ENCODE data around the gene CHST8. TPM values are rescaled to one million over a fixed set of nuclear protein-coding genes. Genes with fewer than 3 reads are reported as not detected.
A peak's percentile ranks its signal among the peaks of the same experiment; 100 is the strongest.

Gene CHST8, protein sequence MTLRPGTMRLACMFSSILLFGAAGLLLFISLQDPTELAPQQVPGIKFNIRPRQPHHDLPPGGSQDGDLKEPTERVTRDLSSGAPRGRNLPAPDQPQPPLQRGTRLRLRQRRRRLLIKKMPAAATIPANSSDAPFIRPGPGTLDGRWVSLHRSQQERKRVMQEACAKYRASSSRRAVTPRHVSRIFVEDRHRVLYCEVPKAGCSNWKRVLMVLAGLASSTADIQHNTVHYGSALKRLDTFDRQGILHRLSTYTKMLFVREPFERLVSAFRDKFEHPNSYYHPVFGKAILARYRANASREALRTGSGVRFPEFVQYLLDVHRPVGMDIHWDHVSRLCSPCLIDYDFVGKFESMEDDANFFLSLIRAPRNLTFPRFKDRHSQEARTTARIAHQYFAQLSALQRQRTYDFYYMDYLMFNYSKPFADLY
- 1 to 10 TPM; 3.3 to 6.5 TPM for total RNA-seq
- polyA plus RNA-seq (ENCODE audit: insufficient read length in 2 of 2), result 10 to 100 TPM; 14.4 to 17.7 TPM
- long read RNA-seq, donor 1, transcript CHST8-203 (4 exons, 2,133 nt), result major isoform, 5 of 7 reads
- long read RNA-seq, donor 1, partial matches to known transcripts, result 0 of 7 reads
- long read RNA-seq, donor 1, other reads (novel, unspliced or antisense), result 0 of 7 reads
- long read RNA-seq, donor 2, partial matches to known transcripts, result 0 of 2 reads
- long read RNA-seq, donor 2, other reads (novel, unspliced or antisense), result 0 of 2 reads
- long read RNA-seq, donor 3, partial matches to known transcripts, result 0 of 3 reads
- long read RNA-seq, donor 3, other reads (novel, unspliced or antisense), result 0 of 3 reads
- long read RNA-seq, donor 4, result 0 reads

DNA sequence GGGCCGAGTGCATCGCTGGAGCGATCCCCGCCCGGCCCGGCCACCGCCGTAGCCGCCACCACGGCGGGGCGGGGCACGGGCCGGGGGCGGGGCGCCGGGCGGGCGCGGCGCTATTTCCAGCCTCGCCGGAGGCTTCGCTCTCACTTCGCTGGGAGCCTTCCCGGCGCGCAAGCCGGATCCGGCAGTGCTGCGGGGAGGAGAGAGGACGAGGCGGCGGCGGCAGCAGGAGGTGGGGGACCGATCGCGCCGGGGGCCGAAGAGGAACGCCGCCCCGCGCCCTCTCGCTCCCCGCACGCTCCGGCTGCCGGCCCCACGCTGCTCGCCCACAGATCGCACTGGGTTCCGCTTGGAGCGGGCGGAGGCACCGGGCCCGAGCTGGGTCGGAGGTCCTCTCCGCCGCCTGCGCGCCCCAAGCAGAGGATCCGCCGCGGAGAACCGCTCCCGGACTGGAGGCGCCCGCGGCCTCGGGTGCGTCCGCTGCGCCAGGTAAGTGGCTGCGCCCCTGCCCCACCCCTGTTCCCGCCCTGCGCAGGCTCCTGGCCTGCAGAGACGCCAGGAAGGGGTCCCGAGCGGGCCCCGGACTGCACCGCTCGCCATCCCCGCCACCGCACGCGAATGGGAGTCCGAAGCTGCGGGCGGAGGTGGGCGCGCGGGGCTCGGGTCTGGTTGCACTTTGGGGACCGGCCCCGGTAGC is at the start of gene CHST8:
TSS of gene CHST8 (plus strand) at position 143 of the 694 bp plus-strand sequence. CDS start 67,309 bp downstream, outside the sequence.
- WGBS (ENCODE audit: insufficient coverage), result under 1% methylated on average over 96 of the region's 96 CpGs
- Histone ChIP-seq H3K27ac (ENCODE audit: low read depth, low read length) (no peak within 1 kb of the TSS), H3K36me3 (ENCODE audit: control insufficient read depth, insufficient read depth, low read length) (no peaks in the 10 kb centered on the region), H3K4me1 (ENCODE audit: control insufficient read depth, insufficient read depth, low read length) (peaks cover 32% of the 10 kb centered on the region), H3K4me3 (ENCODE audit: low read depth, low read length) (peak within 1 kb of the TSS; percentile 19), H3K9me3 (ENCODE audit: control insufficient read depth, insufficient read depth, low read length) (no peaks in the 10 kb centered on the region), H3K27me3 (ENCODE audit: control insufficient read depth, insufficient read depth, low read length) (peaks cover 50% of the 10 kb centered on the region)
- DNase-seq (ENCODE audit: low read depth in 4 of 6, low spot score in 6 of 6), result peak in 4 of 6 donors; percentile 31 to 87 (median 72)

DNA sequence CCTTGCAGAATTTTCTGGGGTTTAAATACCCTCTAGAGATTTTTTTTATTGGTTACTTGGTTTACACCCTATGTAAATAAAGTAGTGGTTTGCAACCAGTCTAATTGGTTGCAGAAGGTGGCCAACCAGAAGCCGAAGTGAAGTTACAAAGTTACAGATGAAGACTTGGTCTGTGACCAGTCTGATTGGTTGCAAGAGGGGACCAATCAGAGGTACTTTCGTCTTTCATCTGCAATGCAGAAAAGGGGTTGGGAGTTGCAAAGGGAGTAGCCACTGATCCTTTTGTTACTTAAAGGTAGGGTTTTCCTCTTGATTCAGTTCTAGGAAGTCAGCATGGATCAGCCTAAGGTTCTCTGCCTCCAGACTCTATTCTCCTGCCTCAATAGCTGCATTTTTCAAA is 48.8 kb upstream of the CHST8 start:
- no peaks in the 10 kb centered on the region for H3K36me3 ChIP-seq (ENCODE audit: control insufficient read depth, insufficient read depth, low read length)
- no peaks in the 10 kb centered on the region for H3K4me1 ChIP-seq (ENCODE audit: control insufficient read depth, insufficient read depth, low read length)
- no peaks in the 10 kb centered on the region for H3K9me3 ChIP-seq (ENCODE audit: control insufficient read depth, insufficient read depth, low read length)
- peaks cover 2% of the 10 kb centered on the region for H3K27me3 ChIP-seq (ENCODE audit: control insufficient read depth, insufficient read depth, low read length)
- DNase-seq (ENCODE audit: low read depth in 4 of 6, low spot score in 6 of 6), result no peak
- no peak overlapping the region for H3K4me3 ChIP-seq (ENCODE audit: low read depth, low read length)
- 94% methylated on average over 2 of the region's 2 CpGs for WGBS (ENCODE audit: insufficient coverage)
- H3K27ac ChIP-seq (ENCODE audit: low read depth, low read length), result no peak overlapping the region

DNA sequence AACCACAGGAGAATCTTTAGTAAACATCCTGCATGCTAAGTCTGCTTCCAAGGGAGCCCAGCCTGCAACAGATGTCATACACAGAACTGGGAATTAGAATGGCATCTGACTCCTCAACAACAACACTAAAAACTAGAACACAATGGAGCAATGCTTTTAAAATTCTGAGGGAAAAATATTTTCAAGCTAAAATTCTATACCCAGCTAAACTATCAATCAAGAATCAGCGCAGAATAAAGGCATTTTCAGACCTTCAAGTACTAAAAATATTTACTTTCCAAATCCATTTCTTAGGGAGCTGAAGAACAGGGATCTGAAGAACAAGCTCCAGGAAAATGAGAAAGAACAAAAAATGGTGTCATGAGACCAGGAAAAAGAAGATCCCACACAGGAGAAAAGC is 46.9 kb upstream of the CHST8 start:
- no peak for DNase-seq (ENCODE audit: low read depth in 4 of 6, low spot score in 6 of 6)
- no peaks in the 10 kb centered on the region for H3K9me3 ChIP-seq (ENCODE audit: control insufficient read depth, insufficient read depth, low read length)
- no peak overlapping the region for H3K27ac ChIP-seq (ENCODE audit: low read depth, low read length)
- no CpG with 5 or more reads among the region's 1 CpG for WGBS (ENCODE audit: insufficient coverage)
- H3K4me1 ChIP-seq (ENCODE audit: control insufficient read depth, insufficient read depth, low read length), result peaks cover 5% of the 10 kb centered on the region
- H3K36me3 ChIP-seq (ENCODE audit: control insufficient read depth, insufficient read depth, low read length), result no peaks in the 10 kb centered on the region
- no peaks in the 10 kb centered on the region for H3K27me3 ChIP-seq (ENCODE audit: control insufficient read depth, insufficient read depth, low read length)
- H3K4me3 ChIP-seq (ENCODE audit: low read depth, low read length), result no peak overlapping the region

DNA sequence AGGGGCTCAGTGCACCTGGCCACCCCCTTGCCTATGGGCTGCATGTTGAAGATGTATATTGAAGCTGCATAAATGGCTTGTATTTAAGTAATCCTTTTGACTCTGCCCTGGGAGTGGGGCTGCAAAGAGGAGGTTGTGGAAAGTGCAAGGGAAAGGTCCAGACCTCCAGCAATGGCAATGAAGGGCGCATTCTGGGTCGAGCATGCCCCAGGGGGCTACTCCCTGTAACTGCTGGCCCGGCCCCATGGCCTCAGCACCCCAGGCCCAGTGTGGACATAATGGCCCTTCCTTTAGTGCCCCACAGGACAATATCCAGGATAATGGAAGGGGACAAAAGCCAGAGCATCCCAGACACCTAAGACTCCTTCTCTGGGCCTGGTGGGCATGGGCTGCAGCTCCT is 43.1 kb upstream of the CHST8 start:
- Histone ChIP-seq H3K36me3 (ENCODE audit: control insufficient read depth, insufficient read depth, low read length) (no peaks in the 10 kb centered on the region), H3K4me1 (ENCODE audit: control insufficient read depth, insufficient read depth, low read length) (peaks cover 16% of the 10 kb centered on the region), H3K27me3 (ENCODE audit: control insufficient read depth, insufficient read depth, low read length) (no peaks in the 10 kb centered on the region), H3K4me3 (ENCODE audit: low read depth, low read length) (no peak overlapping the region), H3K27ac (ENCODE audit: low read depth, low read length) (no peak overlapping the region), H3K9me3 (ENCODE audit: control insufficient read depth, insufficient read depth, low read length) (no peaks in the 10 kb centered on the region)
- WGBS (ENCODE audit: insufficient coverage), result 60% methylated on average over 1 of the region's 3 CpGs
- DNase-seq (ENCODE audit: low read depth in 4 of 6, low spot score in 6 of 6), result no peak

DNA sequence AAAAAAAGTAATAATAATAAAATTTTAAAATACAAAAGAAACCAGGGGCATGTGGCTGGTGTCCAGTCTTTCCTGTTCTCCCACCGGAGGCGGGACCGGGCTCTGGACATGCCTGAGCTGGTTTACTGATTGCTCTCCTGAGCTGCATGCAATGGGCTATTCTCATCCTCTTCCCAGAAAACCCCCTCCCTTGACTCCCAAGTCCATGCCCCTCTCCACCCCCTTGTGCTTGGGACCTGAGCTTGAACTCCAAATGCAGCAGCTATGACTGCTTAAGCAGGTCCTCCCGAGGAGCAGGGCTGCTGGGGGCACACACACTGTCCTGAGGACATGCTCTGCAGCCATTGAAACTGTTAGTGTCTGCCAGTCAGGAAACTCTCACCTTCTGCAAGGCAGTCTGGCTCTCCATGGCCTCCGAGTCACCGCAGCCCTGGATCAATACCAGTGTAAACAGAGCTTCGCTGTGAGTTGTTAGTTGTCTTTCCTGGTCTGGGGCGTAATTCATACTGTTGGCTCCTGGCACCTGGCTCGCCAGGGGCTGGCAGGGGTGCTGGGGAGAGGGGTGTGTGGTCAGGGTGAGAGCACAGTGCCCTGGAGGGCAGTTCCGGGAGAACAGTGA is 41.6 kb upstream of the CHST8 start:
- no peaks in the 10 kb centered on the region for H3K9me3 ChIP-seq (ENCODE audit: control insufficient read depth, insufficient read depth, low read length)
- peaks cover 16% of the 10 kb centered on the region for H3K4me1 ChIP-seq (ENCODE audit: control insufficient read depth, insufficient read depth, low read length)
- H3K4me3 ChIP-seq (ENCODE audit: low read depth, low read length), result no peak overlapping the region
- 31% methylated on average over 10 of the region's 10 CpGs for WGBS (ENCODE audit: insufficient coverage)
- H3K27me3 ChIP-seq (ENCODE audit: control insufficient read depth, insufficient read depth, low read length), result no peaks in the 10 kb centered on the region
- no peaks in the 10 kb centered on the region for H3K36me3 ChIP-seq (ENCODE audit: control insufficient read depth, insufficient read depth, low read length)
- peak in 2 of 6 donors; percentile 29 to 37 for DNase-seq (ENCODE audit: low read depth in 4 of 6, low spot score in 6 of 6)
- no peak overlapping the region for H3K27ac ChIP-seq (ENCODE audit: low read depth, low read length)

DNA sequence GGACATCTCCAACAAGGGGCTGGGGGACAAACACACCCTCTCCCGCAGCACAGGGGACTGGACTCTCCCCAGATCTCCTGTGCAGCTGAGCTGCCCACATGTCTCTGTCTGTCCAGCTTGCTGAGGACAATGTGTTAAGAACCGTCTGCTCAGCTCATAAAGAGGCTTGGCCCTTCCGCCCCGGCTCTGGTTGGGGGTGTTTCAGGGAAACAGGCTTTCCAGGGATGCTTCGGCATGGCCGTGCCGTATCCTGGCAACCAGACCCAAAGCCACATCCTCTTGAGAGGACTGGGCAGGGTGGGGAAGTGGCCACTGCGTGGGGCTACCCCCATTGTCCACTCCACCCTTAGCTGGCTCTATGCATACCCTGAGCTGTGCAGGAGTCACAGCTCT is 41.1 kb upstream of the CHST8 start:
- Histone ChIP-seq H3K27ac (ENCODE audit: low read depth, low read length) (no peak overlapping the region), H3K4me3 (ENCODE audit: low read depth, low read length) (no peak overlapping the region), H3K27me3 (ENCODE audit: control insufficient read depth, insufficient read depth, low read length) (no peaks in the 10 kb centered on the region), H3K36me3 (ENCODE audit: control insufficient read depth, insufficient read depth, low read length) (no peaks in the 10 kb centered on the region), H3K4me1 (ENCODE audit: control insufficient read depth, insufficient read depth, low read length) (peaks cover 16% of the 10 kb centered on the region), H3K9me3 (ENCODE audit: control insufficient read depth, insufficient read depth, low read length) (no peaks in the 10 kb centered on the region)
- peak in 4 of 6 donors; percentile 48 to 77 (median 64) for DNase-seq (ENCODE audit: low read depth in 4 of 6, low spot score in 6 of 6)
- 23% methylated on average over 2 of the region's 8 CpGs for WGBS (ENCODE audit: insufficient coverage)

DNA sequence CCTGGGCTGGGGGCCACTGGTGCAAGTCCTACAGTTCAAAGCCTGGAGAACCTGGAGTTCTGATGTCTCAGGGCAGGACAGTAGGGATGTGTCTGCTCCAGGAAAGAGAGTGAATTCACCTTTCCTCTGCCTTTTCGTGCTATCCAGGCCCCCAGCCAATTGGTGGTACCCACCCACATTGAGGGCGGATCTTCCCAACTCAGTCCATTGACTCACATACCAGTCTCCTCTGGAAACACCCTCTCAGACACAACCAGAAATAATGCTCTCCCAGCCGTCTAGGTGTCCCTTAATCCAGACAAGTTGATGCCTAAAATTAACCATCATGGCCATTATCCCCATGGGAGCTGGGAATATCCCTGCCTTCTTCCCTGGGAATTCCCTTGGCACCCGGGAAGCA is 38.8 kb upstream of the CHST8 start:
- Histone ChIP-seq H3K9me3 (ENCODE audit: control insufficient read depth, insufficient read depth, low read length) (no peaks in the 10 kb centered on the region), H3K27ac (ENCODE audit: low read depth, low read length) (no peak overlapping the region), H3K36me3 (ENCODE audit: control insufficient read depth, insufficient read depth, low read length) (no peaks in the 10 kb centered on the region), H3K4me3 (ENCODE audit: low read depth, low read length) (no peak overlapping the region), H3K4me1 (ENCODE audit: control insufficient read depth, insufficient read depth, low read length) (peaks cover 16% of the 10 kb centered on the region), H3K27me3 (ENCODE audit: control insufficient read depth, insufficient read depth, low read length) (no peaks in the 10 kb centered on the region)
- WGBS (ENCODE audit: insufficient coverage), result 81% methylated on average over 4 of the region's 4 CpGs
- no peak for DNase-seq (ENCODE audit: low read depth in 4 of 6, low spot score in 6 of 6)

DNA sequence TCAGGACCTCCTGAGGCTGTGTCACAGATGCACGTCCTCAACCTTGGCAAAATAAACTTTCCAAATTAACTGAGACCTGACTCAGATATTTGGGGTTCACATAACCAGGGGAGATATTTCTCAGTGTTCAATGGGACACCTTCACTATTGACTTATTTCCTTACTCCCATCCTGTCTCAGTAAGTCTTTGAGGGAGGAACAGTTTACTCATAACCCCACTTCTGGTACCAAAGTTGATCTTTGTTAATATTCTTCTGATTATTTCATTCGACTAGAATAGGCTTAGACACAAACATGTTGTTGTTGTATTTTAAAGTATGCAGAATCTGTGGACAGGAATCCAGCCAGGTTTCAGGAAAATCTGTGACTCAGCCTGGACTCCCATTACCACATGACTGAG is 34.6 kb upstream of the CHST8 start:
- no peaks in the 10 kb centered on the region for H3K36me3 ChIP-seq (ENCODE audit: control insufficient read depth, insufficient read depth, low read length)
- WGBS (ENCODE audit: insufficient coverage), result no CpG with 5 or more reads among the region's 2 CpGs
- no peaks in the 10 kb centered on the region for H3K4me1 ChIP-seq (ENCODE audit: control insufficient read depth, insufficient read depth, low read length)
- no peaks in the 10 kb centered on the region for H3K27me3 ChIP-seq (ENCODE audit: control insufficient read depth, insufficient read depth, low read length)
- DNase-seq (ENCODE audit: low read depth in 4 of 6, low spot score in 6 of 6), result no peak
- H3K9me3 ChIP-seq (ENCODE audit: control insufficient read depth, insufficient read depth, low read length), result peaks cover 2% of the 10 kb centered on the region
- no peak overlapping the region for H3K4me3 ChIP-seq (ENCODE audit: low read depth, low read length)
- H3K27ac ChIP-seq (ENCODE audit: low read depth, low read length), result no peak overlapping the region

DNA sequence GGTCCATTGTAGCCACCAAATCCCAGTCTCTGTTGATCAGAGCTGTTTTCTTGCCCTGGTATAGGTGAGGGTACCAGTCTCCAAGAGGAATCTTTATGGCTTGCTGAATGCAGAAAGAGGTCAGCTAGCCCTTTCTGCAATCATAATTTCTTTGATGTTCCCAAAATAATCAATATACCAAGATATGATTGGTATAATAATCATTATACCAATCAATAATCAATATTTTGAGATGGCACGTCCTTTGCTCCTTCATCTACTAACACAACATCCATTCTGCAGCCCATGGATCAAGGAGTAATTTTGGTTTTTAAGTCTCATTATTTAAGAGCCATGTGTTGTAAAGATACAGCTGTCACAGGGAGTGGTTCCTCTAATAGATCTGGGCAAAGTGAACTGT is 31.5 kb upstream of the CHST8 start:
- no peak overlapping the region for H3K4me3 ChIP-seq (ENCODE audit: low read depth, low read length)
- no peaks in the 10 kb centered on the region for H3K27me3 ChIP-seq (ENCODE audit: control insufficient read depth, insufficient read depth, low read length)
- H3K4me1 ChIP-seq (ENCODE audit: control insufficient read depth, insufficient read depth, low read length), result no peaks in the 10 kb centered on the region
- no CpG with 5 or more reads among the region's 1 CpG for WGBS (ENCODE audit: insufficient coverage)
- H3K9me3 ChIP-seq (ENCODE audit: control insufficient read depth, insufficient read depth, low read length), result peaks cover 2% of the 10 kb centered on the region
- no peaks in the 10 kb centered on the region for H3K36me3 ChIP-seq (ENCODE audit: control insufficient read depth, insufficient read depth, low read length)
- DNase-seq (ENCODE audit: low read depth in 4 of 6, low spot score in 6 of 6), result no peak
- no peak overlapping the region for H3K27ac ChIP-seq (ENCODE audit: low read depth, low read length)

Measured in spinal cord (tissue), 10 donors.